Sigmoid colon (tissue), 7 donors: ENCODE results near the gene RAB20. TPM values are rescaled to one million over a fixed set of nuclear protein-coding genes. Genes with fewer than 3 reads are reported as not detected.

ENCODE experiments used
- DNase-seq: peaks from one replicate; pipeline ENCODE4 v3.0.0-alpha.2; 2019
- H3K27ac ChIP-seq, 4 donors: fragments of 200-600 bp; sonication (generic); one replicate each; pipeline ENCODE4 v1.5.1; 2016 to 2019; ENCODE audit warnings: mild to moderate bottlenecking in 1 of 4
- H3K27me3 ChIP-seq, 3 donors: fragments of 200-600 bp; sonication (generic); one replicate each; pipeline ENCODE4 v1.5.1; 2019; ENCODE audit warnings: mild to moderate bottlenecking in 1 of 3
- H3K36me3 ChIP-seq, 4 donors: fragments of 200-600 bp; sonication (generic); one replicate each; pipeline ENCODE4 v1.5.1; 2016 to 2019
- H3K4me1 ChIP-seq, 4 donors: fragments of 200-600 bp; sonication (generic); one replicate each; pipeline ENCODE4 v1.5.1; 2017 to 2019
- H3K4me3 ChIP-seq, 4 donors: fragments of 200-600 bp; sonication (generic); one replicate each; pipeline ENCODE4 v1.5.1; 2017 to 2019; ENCODE audit warnings: mild to moderate bottlenecking in 2 of 4, moderate library complexity in 1 of 4
- H3K9me3 ChIP-seq, 4 donors: fragments of 200-600 bp in 3 of 4; sonication (generic) in 3 of 4; one replicate each; pipeline versions ENCODE4 v1.5.1 to v1.6.1; 2013 to 2019
- CTCF ChIP-seq, 4 experiments: fragments of 450-650 bp in 3 of 4; fragments of 200-600 bp in 1 of 4; IDR thresholded peaks; one replicate each; pipeline ENCODE4 v1.5.1; 2016 to 2019; ENCODE audit warnings: antibody characterized with exemption in 4 of 4, mild to moderate bottlenecking in 3 of 4, moderate library complexity in 2 of 4
- EP300 ChIP-seq, 4 donors: sonication (generic); formaldehyde crosslinking; IDR thresholded peaks; one replicate each; pipeline ENCODE4 v1.6.1; 2017; ENCODE audit warnings: antibody characterized with exemption in 4 of 4
- POLR2A ChIP-seq, 2 donors: fragments of 450-650 bp; IDR thresholded peaks; one replicate each; pipeline ENCODE4 v1.6.1; 2016; ENCODE audit warnings: antibody characterized with exemption in 2 of 2, mild to moderate bottlenecking in 2 of 2, moderate library complexity in 2 of 2
- POLR2AphosphoS5 ChIP-seq, 4 donors: sonication (generic); formaldehyde crosslinking; IDR thresholded peaks; one replicate each; pipeline ENCODE4 v1.6.1; 2017; ENCODE audit warnings: antibody characterized with exemption in 4 of 4
- WGBS, 2 donors: extraction: QIAGEN DNeasy Blood & Tissue Kit; methylation state at CpG; one replicate each; pipeline ENCODE4 v1.1.7; 2013; 5-methylcytosine and 5-hydroxymethylcytosine counted together
- intact Hi-C: fragments of 100-400 bp; cut with DNase I; formaldehyde crosslinking; loops from one replicate; pipeline ENCODE4 v1.15.1; 2023
- polyA plus RNA-seq, 3 donors: library from polyadenylated mRNA; stranded (reverse); fragments of 200-250 nt; gene quantifications; one replicate each; pipeline ENCODE4 v1.2.3, GENCODE V29; 2013
- total RNA-seq, 4 donors: library from RNA; depleted of rRNA; stranded (reverse); fragments of >200 nt; gene quantifications; one replicate each; pipeline ENCODE4 v1.1.0, GENCODE V29; 2016
- donor health status: healthy with polysubstance abuse.
- donor health status: Bipolar disorder and iron deficiency.
- donor health status: healthy.

The RAB20 gene
- total and polyA plus RNA-seq, 7 donors: 6.9 to 61.7 (median 21.3) TPM

- intact Hi-C loops: loop anchor here (10.0 kb wide), 1 partner anchor 350 kb away; no protein-coding TSS in a partner anchor
- TF ChIP-seq EP300 (IDR thresholded peaks at IDR 0.05): no peak
- no peak for TF ChIP-seq CTCF (IDR thresholded peaks at IDR 0.05)
- no peak for TF ChIP-seq POLR2AphosphoS5 (IDR thresholded peaks at IDR 0.05)
- TF ChIP-seq POLR2A (IDR thresholded peaks at IDR 0.05): no peak
- Histone ChIP-seq H3K4me1 (peaks cover 0 to 24% (median 14%) of the 10 kb centered on the region in 4 donors), H3K27ac (no peak overlapping the region), H3K27me3 (no peaks in the 10 kb centered on the region), H3K4me3 (no peak overlapping the region), H3K36me3 (no peaks in the 10 kb centered on the region), H3K9me3 (no peaks in the 10 kb centered on the region)
- DNase-seq: no peak
- WGBS, 2 donors: 13 to 41% methylated on average over 2 of the region's 2 CpGs
These were observed 3.8 kb upstream of the RAB20 start for GRCh38 chr13:110565296-110565695.

GRCh38 chr13:110564472-110564985 is 3.0 kb upstream of the RAB20 start:
- no peaks in the 10 kb centered on the region for H3K9me3 ChIP-seq
- no peak for DNase-seq
- peaks cover 0 to 31% (median 18%) of the 10 kb centered on the region in 4 donors for H3K4me1 ChIP-seq
- no peaks in the 10 kb centered on the region for H3K36me3 ChIP-seq
- 87 to 91% methylated on average over 3 of the region's 3 CpGs for WGBS, 2 donors
- no peak overlapping the region for H3K27ac ChIP-seq
- no peaks in the 10 kb centered on the region for H3K27me3 ChIP-seq
- H3K4me3 ChIP-seq: no peak overlapping the region
- no peak for TF ChIP-seq CTCF (IDR thresholded peaks at IDR 0.05)
- TF ChIP-seq EP300 (IDR thresholded peaks at IDR 0.05): no peak
- TF ChIP-seq POLR2A (IDR thresholded peaks at IDR 0.05): no peak
- TF ChIP-seq POLR2AphosphoS5 (IDR thresholded peaks at IDR 0.05): no peak
- intact Hi-C loops: loop anchor here (5.0 to 10.0 kb wide), 4 partner anchors 48 to 777 kb away; partner anchors contain the start of gene IRS2

- Histone ChIP-seq H3K27ac (no peak overlapping the region), H3K36me3 (no peaks in the 10 kb centered on the region), H3K9me3 (no peaks in the 10 kb centered on the region), H3K27me3 (no peaks in the 10 kb centered on the region), H3K4me3 (no peak overlapping the region), H3K4me1 (peaks cover 0 to 39% (median 25%) of the 10 kb centered on the region in 4 donors)
- WGBS, 2 donors: 43 to 91% methylated on average over 9 of the region's 9 CpGs
- TF ChIP-seq EP300 (IDR thresholded peaks at IDR 0.05) (no peak), POLR2A (IDR thresholded peaks at IDR 0.05) (no peak), POLR2AphosphoS5 (IDR thresholded peaks at IDR 0.05) (no peak), CTCF (IDR thresholded peaks at IDR 0.05) (no peak)
- DNase-seq: no peak
- intact Hi-C loops: loop anchor here (5.0 to 10.0 kb wide), 4 partner anchors 49 to 776 kb away; partner anchors contain the start of gene IRS2
These were observed 1.9 kb upstream of the RAB20 start for GRCh38 chr13:110563463-110563774.

GRCh38 chr13:110562696-110563462 is 1.4 kb upstream of the RAB20 start:
- 20 to 80% methylated on average over 17 of the region's 17 CpGs for WGBS, 2 donors
- intact Hi-C loops: loop anchor here (5.0 to 10.0 kb wide), 4 partner anchors 49 to 776 kb away; partner anchors contain the start of gene IRS2
- no peaks in the 10 kb centered on the region for H3K9me3 ChIP-seq
- TF ChIP-seq POLR2A (IDR thresholded peaks at IDR 0.05) (no peak), POLR2AphosphoS5 (IDR thresholded peaks at IDR 0.05) (no peak), CTCF (IDR thresholded peaks at IDR 0.05) (no peak), EP300 (IDR thresholded peaks at IDR 0.05) (no peak)
- DNase-seq: no peak
- no peaks in the 10 kb centered on the region for H3K36me3 ChIP-seq
- H3K4me3 ChIP-seq: peak overlapping the region; percentile 57 to 89 (median 76)
- H3K27ac ChIP-seq: peak overlapping the region; percentile 92 to 93 (median 92)
- H3K4me1 ChIP-seq: peaks cover 0 to 39% (median 25%) of the 10 kb centered on the region in 4 donors
- no peaks in the 10 kb centered on the region for H3K27me3 ChIP-seq
